Heart left ventricle (tissue), 16 donors: Measurements from ENCODE around the gene LRRTM4. TPM values are rescaled to one million over a fixed set of nuclear protein-coding genes. Genes with fewer than 3 reads are reported as not detected.
"Not testable (repeated sequence)": the region's sequence is repeated elsewhere in the genome, so short reads cannot be mapped to it uniquely, and the experiment has no call there.

Experiments used
- ATAC-seq, 4 donors: fragments of 200-7000 bp; cut with Tn5 transposase; one replicate each; pipeline ENCODE4 v1.9.1; 2020 to 2022; ENCODE audit warnings: moderate library complexity in 4 of 4, mild to moderate bottlenecking in 3 of 4, moderate number of reproducible peaks in 1 of 4
- DNase-seq, 5 donors: peaks; one replicate each; pipeline ENCODE4 v3.0.0-alpha.2; 2020
- H3K27ac ChIP-seq, 12 donors: fragments of 200-600 bp; sonication (generic) in 4 of 12; one replicate each; pipeline versions ENCODE4 v1.5.0 to v1.8.0; 2016 to 2022; ENCODE audit warnings: mild to moderate bottlenecking in 2 of 12
- H3K27me3 ChIP-seq, 9 donors: fragments of 200-600 bp; sonication (generic) in 2 of 9; one replicate each; pipeline versions ENCODE4 v1.5.1 to v1.8.0; 2016 to 2022; ENCODE audit warnings: mild to moderate bottlenecking in 3 of 9
- H3K36me3 ChIP-seq, 9 donors: fragments of 200-600 bp; sonication (generic) in 2 of 9; one replicate each; pipeline versions ENCODE4 v1.5.0 to v1.8.0; 2018 to 2022; ENCODE audit warnings: mild to moderate bottlenecking in 2 of 9
- H3K4me1 ChIP-seq, 12 donors: fragments of 200-600 bp; sonication (generic) in 4 of 12; one replicate each; pipeline versions ENCODE4 v1.5.0 to v1.8.0; 2016 to 2022; ENCODE audit warnings: mild to moderate bottlenecking in 3 of 12
- H3K4me3 ChIP-seq, 12 donors: fragments of 200-600 bp; sonication (generic) in 4 of 12; one replicate each; pipeline versions ENCODE4 v1.5.0 to v1.8.0; 2017 to 2022; ENCODE audit warnings: mild to moderate bottlenecking in 9 of 12, moderate library complexity in 4 of 12
- H3K9me3 ChIP-seq, 12 donors: fragments of 200-600 bp; sonication (generic) in 4 of 12; one replicate each; pipeline versions ENCODE4 v1.5.0 to v1.8.0; 2016 to 2022; ENCODE audit warnings: mild to moderate bottlenecking in 1 of 12
- POLR2A ChIP-seq, 2 donors: fragments of 450-650 bp; IDR thresholded peaks; one replicate each; pipeline ENCODE4 v1.6.1; 2017; ENCODE audit warnings: antibody characterized with exemption in 2 of 2, mild to moderate bottlenecking in 2 of 2, moderate library complexity in 2 of 2
- WGBS, 4 donors: extraction: QIAGEN DNeasy Blood & Tissue Kit in 2 of 4; methylation state at CpG; one replicate each; pipeline versions ENCODE4 v1.1.5 to v1.1.7; 2013 to 2018; 5-methylcytosine and 5-hydroxymethylcytosine counted together
- intact Hi-C, 10 donors: fragments of 100-400 bp; cut with DNase I; formaldehyde crosslinking; loops; one replicate each; pipeline versions ENCODE4 v1.11.1 to v1.14.2; 2022
- polyA plus RNA-seq, 2 donors: library from polyadenylated mRNA; stranded (reverse); fragments of 200-250 nt; gene quantifications; one replicate each; pipeline ENCODE4 v1.2.3, GENCODE V29; 2013
- total RNA-seq, 9 donors: library from RNA; depleted of rRNA in 2 of 9; stranded (reverse); fragments of >200 nt in 2 of 9; fragmentation: NEBNext Ultra II Directional in 3 of 9; extraction: Animal tissue kit (Norgen Biotek cat#: 25700) in 3 of 9; gene quantifications; one replicate each; pipeline versions ENCODE4 v1.1.0 to v1.2.4, GENCODE V29; 2016 to 2023
- TF ChIP-seq, protein P1 (sequence below), 12 donors: fragments of 200-600 bp; sonication (generic) in 4 of 12; IDR thresholded peaks; one replicate each; pipeline versions ENCODE4 v1.5.0 to v1.8.0; 2018 to 2022; ENCODE audit warnings: antibody characterized with exemption in 12 of 12, mild to moderate bottlenecking in 5 of 12
- donor health status: ischemic (EF 13 %, LVEDD 7.1; RV severe dilation, severe dysfunction).
- donor health status: healthy with polysubstance abuse.
- donor health status: DM: no; HTN: yes; CAD: no.
- donor health status: DM: no; HTN: no; CAD: no.
- donor health status: ischemic (EF 25% LVEDD 6.9; RV normal size, moderate dysfunction).
- donor health status: ischemic (EF 25% LVEDD 5.7; RV mildly dilated, moderate dysfunction).
- donor health status: healthy.
- donor health status: DM: yes; HTN: yes; CAD: no.
- donor health status: ischemic (EF 35%, LVEDD 5.7; RV mildly dilated, moderate dysfunction).
- donor health status: nonischemic (EF 11% LVEDD 7.7; RV severe dilation, severe dysfunction).
- donor health status: DM: yes; HTN: yes; CAD: no.
- donor health status: PGD.
- donor health status: ischemic (EF 29% LVEDD 5.4; RV normal size, mild dysfunction).
- donor health status: nonischemic (EF 23%, LVEDD 6.1; RV moderate dilation, normal function).

Gene LRRTM4
- total and polyA plus RNA-seq, 11 donors: 0.15 to 1.3 (median 0.50) TPM; not detected in 1

DNA sequence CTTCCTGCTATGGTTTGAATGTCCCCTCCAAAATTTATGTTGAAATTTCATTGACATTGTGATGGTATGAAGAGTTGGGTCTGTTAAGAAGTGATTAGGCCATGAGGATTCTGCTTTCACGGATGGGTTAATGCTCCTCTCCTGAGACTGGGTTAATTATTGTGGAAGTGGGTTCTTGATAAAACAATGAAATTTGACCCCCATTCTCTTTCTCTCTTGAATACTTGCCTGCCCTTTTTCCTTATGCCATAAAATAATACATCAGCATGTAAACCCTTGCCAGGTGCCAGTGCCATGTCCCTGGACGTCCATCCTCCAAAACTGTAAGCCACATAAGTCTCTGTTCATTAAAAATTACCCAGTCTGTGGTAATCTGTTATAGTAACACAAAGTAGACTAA lies 352.8 kb downstream of the LRRTM4 start:
- Histone ChIP-seq H3K9me3 (peaks cover 0 to 18% (median 0%) of the 10 kb centered on the region in 12 donors), H3K27ac (no peak overlapping the region), H3K36me3 (no peaks in the 10 kb centered on the region), H3K27me3 (no peaks in the 10 kb centered on the region), H3K4me1 (no peaks in the 10 kb centered on the region), H3K4me3 (no peak overlapping the region)
- intact Hi-C loops: no loop called here
- DNase-seq (no peak), ATAC-seq (no peak)
- TF ChIP-seq, protein P1, sequence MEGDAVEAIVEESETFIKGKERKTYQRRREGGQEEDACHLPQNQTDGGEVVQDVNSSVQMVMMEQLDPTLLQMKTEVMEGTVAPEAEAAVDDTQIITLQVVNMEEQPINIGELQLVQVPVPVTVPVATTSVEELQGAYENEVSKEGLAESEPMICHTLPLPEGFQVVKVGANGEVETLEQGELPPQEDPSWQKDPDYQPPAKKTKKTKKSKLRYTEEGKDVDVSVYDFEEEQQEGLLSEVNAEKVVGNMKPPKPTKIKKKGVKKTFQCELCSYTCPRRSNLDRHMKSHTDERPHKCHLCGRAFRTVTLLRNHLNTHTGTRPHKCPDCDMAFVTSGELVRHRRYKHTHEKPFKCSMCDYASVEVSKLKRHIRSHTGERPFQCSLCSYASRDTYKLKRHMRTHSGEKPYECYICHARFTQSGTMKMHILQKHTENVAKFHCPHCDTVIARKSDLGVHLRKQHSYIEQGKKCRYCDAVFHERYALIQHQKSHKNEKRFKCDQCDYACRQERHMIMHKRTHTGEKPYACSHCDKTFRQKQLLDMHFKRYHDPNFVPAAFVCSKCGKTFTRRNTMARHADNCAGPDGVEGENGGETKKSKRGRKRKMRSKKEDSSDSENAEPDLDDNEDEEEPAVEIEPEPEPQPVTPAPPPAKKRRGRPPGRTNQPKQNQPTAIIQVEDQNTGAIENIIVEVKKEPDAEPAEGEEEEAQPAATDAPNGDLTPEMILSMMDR (IDR thresholded peaks at IDR 0.05): no peak
- TF ChIP-seq POLR2A (IDR thresholded peaks at IDR 0.05): no peak
- 58 to 65% (median 61%) methylated on average over 2 of the region's 2 CpGs for WGBS, 4 donors

DNA sequence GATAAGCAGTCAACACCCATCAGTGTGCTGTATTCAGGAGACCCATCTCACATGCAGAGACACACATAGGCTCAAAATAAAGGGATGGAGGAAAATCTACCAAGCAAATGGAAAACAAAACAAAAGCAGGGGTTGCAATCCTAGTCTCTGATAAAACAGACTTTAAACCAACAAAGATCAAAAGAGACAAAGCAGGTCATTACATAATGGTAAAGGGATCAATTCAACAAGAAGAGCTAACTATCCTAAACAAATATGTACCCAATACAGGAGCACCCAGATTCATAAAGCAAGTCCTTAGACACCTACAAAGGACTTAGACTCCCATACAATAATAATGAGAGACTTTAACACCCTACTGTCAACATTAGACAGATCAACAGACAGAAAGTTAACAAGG lies 358.2 kb downstream of the LRRTM4 start:
- H3K27ac ChIP-seq, H3K36me3 ChIP-seq, ATAC-seq, H3K4me3 ChIP-seq, H3K4me1 ChIP-seq, DNase-seq, H3K27me3 ChIP-seq, intact Hi-C loops: not testable (repeated sequence)
- H3K9me3 ChIP-seq: peaks cover 0 to 23% (median 0%) of the 10 kb centered on the region in 12 donors

DNA sequence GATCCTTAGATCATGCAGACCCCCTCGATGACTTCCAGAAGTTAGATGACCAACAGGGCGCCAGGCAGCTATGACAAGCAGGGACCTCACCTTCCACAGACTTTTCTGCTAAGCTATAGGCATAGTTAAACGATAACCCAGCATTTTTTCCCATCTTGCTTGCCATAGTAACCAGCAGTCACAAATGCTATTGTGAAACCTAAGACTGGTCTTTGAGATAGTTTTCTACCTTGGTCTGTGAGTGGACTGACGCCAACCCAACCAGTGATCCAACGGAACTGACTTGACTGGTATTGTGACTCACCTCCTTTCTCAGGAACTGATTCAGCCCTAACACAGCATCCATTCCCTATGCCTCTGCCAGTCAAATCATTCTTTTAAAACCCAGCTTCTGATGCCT lies 361.2 kb downstream of the LRRTM4 start:
- TF ChIP-seq, protein P1 (IDR thresholded peaks at IDR 0.05): no peak
- no peak for TF ChIP-seq POLR2A (IDR thresholded peaks at IDR 0.05)
- H3K4me3 ChIP-seq: no peak overlapping the region
- peaks cover 0 to 11% (median 0%) of the 10 kb centered on the region in 12 donors for H3K9me3 ChIP-seq
- H3K36me3 ChIP-seq: no peaks in the 10 kb centered on the region
- DNase-seq (no peak), ATAC-seq (no peak)
- no peak overlapping the region for H3K27ac ChIP-seq
- H3K27me3 ChIP-seq: no peaks in the 10 kb centered on the region
- intact Hi-C loops: no loop called here
- no peaks in the 10 kb centered on the region for H3K4me1 ChIP-seq
- 80 to 87% (median 82%) methylated on average over 5 of the region's 5 CpGs for whole genome bisulfite sequencing, 4 donors

DNA sequence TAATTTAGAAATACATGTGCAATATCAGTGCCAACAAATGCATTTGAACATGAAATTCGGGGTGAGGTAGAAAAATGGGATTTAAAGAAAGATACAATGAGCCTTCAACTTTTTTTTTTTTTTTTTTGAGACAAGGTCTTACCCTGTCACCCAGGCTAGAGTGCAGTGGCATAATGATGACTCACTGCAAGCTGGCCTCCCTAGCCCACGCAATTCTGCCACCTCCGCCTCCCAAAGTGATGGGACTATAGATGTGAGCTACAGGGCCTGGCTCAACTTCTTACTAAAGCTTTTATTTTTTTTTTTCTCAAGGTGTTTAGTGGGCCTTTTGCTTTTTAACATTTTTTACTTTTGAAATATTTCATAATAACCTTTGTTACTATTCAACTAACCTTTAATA lies 365.6 kb downstream of the LRRTM4 start:
- H3K36me3 ChIP-seq: no peaks in the 10 kb centered on the region
- no peaks in the 10 kb centered on the region for H3K27me3 ChIP-seq
- WGBS, 4 donors: 72 to 85% (median 81%) methylated on average over 3 of the region's 3 CpGs
- TF ChIP-seq, protein P1 (IDR thresholded peaks at IDR 0.05): no peak
- TF ChIP-seq POLR2A (IDR thresholded peaks at IDR 0.05): no peak
- DNase-seq (no peak), ATAC-seq (no peak)
- no peak overlapping the region for H3K4me3 ChIP-seq
- H3K27ac ChIP-seq: no peak overlapping the region
- intact Hi-C loops: no loop called here
- peaks cover 0 to 3% (median 0%) of the 10 kb centered on the region in 12 donors for H3K9me3 ChIP-seq
- H3K4me1 ChIP-seq: no peaks in the 10 kb centered on the region

DNA sequence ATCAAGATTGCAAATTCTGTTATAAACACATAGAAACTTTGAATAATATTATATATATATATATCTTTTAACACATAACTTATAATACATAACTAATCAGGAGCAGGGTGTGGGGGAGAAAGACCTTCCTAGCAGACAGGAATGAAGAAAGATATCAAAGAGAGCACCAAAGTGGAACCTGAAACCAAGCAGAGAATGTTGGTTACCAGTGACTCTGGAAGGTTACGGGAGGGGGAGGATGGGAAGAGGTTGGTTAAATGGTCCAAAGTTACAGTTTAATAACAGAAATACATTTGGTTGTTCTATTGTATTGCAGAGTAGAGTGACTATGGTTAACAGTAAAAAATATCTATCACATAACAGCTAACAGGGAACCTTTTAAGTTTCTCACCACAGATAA lies 366.7 kb downstream of the LRRTM4 start:
- Histone ChIP-seq H3K4me3 (no peak overlapping the region), H3K4me1 (no peaks in the 10 kb centered on the region), H3K36me3 (no peaks in the 10 kb centered on the region), H3K27ac (no peak overlapping the region), H3K9me3 (peaks cover 0 to 3% (median 0%) of the 10 kb centered on the region in 12 donors), H3K27me3 (no peaks in the 10 kb centered on the region)
- intact Hi-C loops: no loop called here
- ATAC-seq: no peak
- no peak for TF ChIP-seq POLR2A (IDR thresholded peaks at IDR 0.05)
- TF ChIP-seq, protein P1 (IDR thresholded peaks at IDR 0.05): no peak
- no peak for DNase-seq
- 81 to 89% (median 84%) methylated on average over 1 of the region's 1 CpG for WGBS, 4 donors
